WTC11 (cell line): Measurements from ENCODE around the gene KLC1. TPM values are rescaled to one million over a fixed set of nuclear protein-coding genes. Genes with fewer than 3 reads are reported as not detected.

Experiments used
- ATAC-seq: fragments of 200-7000 bp; cut with Tn5 transposase; 2 replicates; pipeline ENCODE4 v1.10.0; 2021; ENCODE audit warnings: mild to moderate bottlenecking, moderate library complexity
- CTCF ChIA-PET: fragments of 300-600 bp; sonication (Branson Sonifier 250); formaldehyde crosslinking; loops from one replicate; lab custom pipeline; 2021; ENCODE audit warnings: antibody characterized with exemption; lab: Charles Lee
- POLR2A ChIA-PET: fragments of 350-600 bp; sonication (Branson Sonifier 250); formaldehyde crosslinking; loops from one replicate; lab custom pipeline; 2021; ENCODE audit warnings: antibody characterized with exemption; lab: Charles Lee
- DNase-seq: peaks from one replicate; pipeline ENCODE4 v3.0.0; 2021; ENCODE audit warnings: low spot score
- H3K27ac Mint-ChIP-seq: 2 replicates; pipeline ENCODE4 v1.8.0; 2021; ENCODE audit warnings: mixed read lengths
- H3K27me3 Mint-ChIP-seq: 2 replicates; pipeline ENCODE4 v1.8.0; 2021; ENCODE audit warnings: low read depth, mild to moderate bottlenecking, moderate library complexity, mixed read lengths
- H3K36me3 Mint-ChIP-seq: 2 replicates; pipeline ENCODE4 v1.8.0; 2021; ENCODE audit warnings: mixed read lengths
- H3K4me1 Mint-ChIP-seq: 2 replicates; pipeline ENCODE4 v1.8.0; 2022; ENCODE audit warnings: mixed read lengths
- H3K4me3 Mint-ChIP-seq: 2 replicates; pipeline ENCODE4 v1.8.0; 2021; ENCODE audit warnings: mild to moderate bottlenecking, moderate library complexity, mixed read lengths
- H3K9me3 Mint-ChIP-seq: 2 replicates; pipeline ENCODE4 v1.8.0; 2021; ENCODE audit warnings: mixed read lengths
- JAZF1 ChIP-seq: fragments of 250-450 bp; sonication (Bioruptor Pico); IDR thresholded peaks from 2 replicates; pipeline ENCODE4 v1.9.0; 2021; ENCODE audit warnings: moderate library complexity, mild to moderate bottlenecking, inconsistent platforms
- NFATC4 ChIP-seq: fragments of 250-450 bp; sonication (Bioruptor Pico); IDR thresholded peaks from 2 replicates; pipeline ENCODE4 v1.9.0; 2021; ENCODE audit warnings: mild to moderate bottlenecking
- OVOL2 ChIP-seq: fragments of 250-450 bp; sonication (Bioruptor Pico); IDR thresholded peaks from 2 replicates; pipeline ENCODE4 v1.9.0; 2021; ENCODE audit warnings: mild to moderate bottlenecking, borderline replicate concordance
- TP53 ChIP-seq: sonication (generic); formaldehyde crosslinking; IDR thresholded peaks from 2 replicates; pipeline ENCODE4 v1.8.1; 2023; ENCODE audit warnings: mild to moderate bottlenecking, missing genetic modification reagents
- ZNF219 ChIP-seq: sonication (generic); formaldehyde crosslinking; IDR thresholded peaks from 2 replicates; pipeline ENCODE4 v1.8.0; 2023; ENCODE audit warnings: missing genetic modification reagents, mild to moderate bottlenecking, borderline replicate concordance
- ZNF396 ChIP-seq: fragments of 250-450 bp; sonication (Bioruptor Pico); IDR thresholded peaks from 2 replicates; pipeline ENCODE4 v1.8.0; 2021; ENCODE audit warnings: mild to moderate bottlenecking, moderate library complexity, borderline replicate concordance
- total RNA-seq: library from RNA; stranded (reverse); gene quantifications from 3 replicates; pipeline ENCODE4 v1.2.3, GENCODE V29; 2021
- TF ChIP-seq, protein P1 (sequence below): fragments of 250-450 bp; sonication (Bioruptor Pico); IDR thresholded peaks from 2 replicates; pipeline ENCODE4 v1.9.0; 2021; ENCODE audit warnings: mild to moderate bottlenecking, borderline replicate concordance
- TF ChIP-seq, protein P2 (sequence below): sonication (generic); formaldehyde crosslinking; IDR thresholded peaks from 2 replicates; pipeline ENCODE4 v1.8.1; 2022; ENCODE audit warnings: mild to moderate bottlenecking, missing genetic modification reagents, moderate library complexity, borderline replicate concordance
- TF ChIP-seq, protein P3 (sequence below): sonication (generic); formaldehyde crosslinking; IDR thresholded peaks from 2 replicates; pipeline ENCODE4 v1.8.0; 2022; ENCODE audit warnings: mild to moderate bottlenecking, missing genetic modification reagents
- TF ChIP-seq, protein P4 (sequence below): sonication (generic); formaldehyde crosslinking; IDR thresholded peaks from 2 replicates; pipeline ENCODE4 v1.8.0; 2023; ENCODE audit warnings: missing genetic modification reagents
- TF ChIP-seq, protein P5 (sequence below): sonication (generic); formaldehyde crosslinking; IDR thresholded peaks from 2 replicates; pipeline ENCODE4 v1.8.0; 2022; ENCODE audit warnings: mild to moderate bottlenecking, missing genetic modification reagents

The KLC1 gene
- total RNA-seq, 1 experiment from 2014 or later, result 171 TPM

DNA sequence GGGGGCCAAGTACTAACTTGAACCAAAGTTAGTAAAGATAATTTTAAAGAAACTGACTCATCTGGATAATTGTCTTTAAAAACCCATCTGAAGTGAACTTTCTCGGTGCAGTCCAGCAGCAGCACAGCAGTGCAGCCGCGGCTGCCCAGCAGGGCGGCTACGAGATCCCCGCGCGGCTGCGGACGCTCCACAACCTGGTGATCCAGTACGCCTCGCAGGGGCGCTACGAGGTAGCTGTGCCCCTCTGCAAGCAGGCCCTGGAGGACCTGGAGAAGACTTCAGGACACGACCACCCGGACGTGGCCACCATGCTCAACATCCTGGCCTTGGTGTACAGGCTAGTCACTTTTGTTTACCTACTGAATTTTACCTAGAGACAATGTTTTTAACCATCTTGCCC lies 33.6 kb downstream of the KLC1 start (continued):
- TF ChIP-seq, protein P1, sequence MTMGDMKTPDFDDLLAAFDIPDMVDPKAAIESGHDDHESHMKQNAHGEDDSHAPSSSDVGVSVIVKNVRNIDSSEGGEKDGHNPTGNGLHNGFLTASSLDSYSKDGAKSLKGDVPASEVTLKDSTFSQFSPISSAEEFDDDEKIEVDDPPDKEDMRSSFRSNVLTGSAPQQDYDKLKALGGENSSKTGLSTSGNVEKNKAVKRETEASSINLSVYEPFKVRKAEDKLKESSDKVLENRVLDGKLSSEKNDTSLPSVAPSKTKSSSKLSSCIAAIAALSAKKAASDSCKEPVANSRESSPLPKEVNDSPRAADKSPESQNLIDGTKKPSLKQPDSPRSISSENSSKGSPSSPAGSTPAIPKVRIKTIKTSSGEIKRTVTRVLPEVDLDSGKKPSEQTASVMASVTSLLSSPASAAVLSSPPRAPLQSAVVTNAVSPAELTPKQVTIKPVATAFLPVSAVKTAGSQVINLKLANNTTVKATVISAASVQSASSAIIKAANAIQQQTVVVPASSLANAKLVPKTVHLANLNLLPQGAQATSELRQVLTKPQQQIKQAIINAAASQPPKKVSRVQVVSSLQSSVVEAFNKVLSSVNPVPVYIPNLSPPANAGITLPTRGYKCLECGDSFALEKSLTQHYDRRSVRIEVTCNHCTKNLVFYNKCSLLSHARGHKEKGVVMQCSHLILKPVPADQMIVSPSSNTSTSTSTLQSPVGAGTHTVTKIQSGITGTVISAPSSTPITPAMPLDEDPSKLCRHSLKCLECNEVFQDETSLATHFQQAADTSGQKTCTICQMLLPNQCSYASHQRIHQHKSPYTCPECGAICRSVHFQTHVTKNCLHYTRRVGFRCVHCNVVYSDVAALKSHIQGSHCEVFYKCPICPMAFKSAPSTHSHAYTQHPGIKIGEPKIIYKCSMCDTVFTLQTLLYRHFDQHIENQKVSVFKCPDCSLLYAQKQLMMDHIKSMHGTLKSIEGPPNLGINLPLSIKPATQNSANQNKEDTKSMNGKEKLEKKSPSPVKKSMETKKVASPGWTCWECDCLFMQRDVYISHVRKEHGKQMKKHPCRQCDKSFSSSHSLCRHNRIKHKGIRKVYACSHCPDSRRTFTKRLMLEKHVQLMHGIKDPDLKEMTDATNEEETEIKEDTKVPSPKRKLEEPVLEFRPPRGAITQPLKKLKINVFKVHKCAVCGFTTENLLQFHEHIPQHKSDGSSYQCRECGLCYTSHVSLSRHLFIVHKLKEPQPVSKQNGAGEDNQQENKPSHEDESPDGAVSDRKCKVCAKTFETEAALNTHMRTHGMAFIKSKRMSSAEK (CRISPR knock-in tag), result no peak
- TF ChIP-seq, protein P2, sequence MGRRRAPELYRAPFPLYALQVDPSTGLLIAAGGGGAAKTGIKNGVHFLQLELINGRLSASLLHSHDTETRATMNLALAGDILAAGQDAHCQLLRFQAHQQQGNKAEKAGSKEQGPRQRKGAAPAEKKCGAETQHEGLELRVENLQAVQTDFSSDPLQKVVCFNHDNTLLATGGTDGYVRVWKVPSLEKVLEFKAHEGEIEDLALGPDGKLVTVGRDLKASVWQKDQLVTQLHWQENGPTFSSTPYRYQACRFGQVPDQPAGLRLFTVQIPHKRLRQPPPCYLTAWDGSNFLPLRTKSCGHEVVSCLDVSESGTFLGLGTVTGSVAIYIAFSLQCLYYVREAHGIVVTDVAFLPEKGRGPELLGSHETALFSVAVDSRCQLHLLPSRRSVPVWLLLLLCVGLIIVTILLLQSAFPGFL (CRISPR knock-in tag), result no peak

DNA sequence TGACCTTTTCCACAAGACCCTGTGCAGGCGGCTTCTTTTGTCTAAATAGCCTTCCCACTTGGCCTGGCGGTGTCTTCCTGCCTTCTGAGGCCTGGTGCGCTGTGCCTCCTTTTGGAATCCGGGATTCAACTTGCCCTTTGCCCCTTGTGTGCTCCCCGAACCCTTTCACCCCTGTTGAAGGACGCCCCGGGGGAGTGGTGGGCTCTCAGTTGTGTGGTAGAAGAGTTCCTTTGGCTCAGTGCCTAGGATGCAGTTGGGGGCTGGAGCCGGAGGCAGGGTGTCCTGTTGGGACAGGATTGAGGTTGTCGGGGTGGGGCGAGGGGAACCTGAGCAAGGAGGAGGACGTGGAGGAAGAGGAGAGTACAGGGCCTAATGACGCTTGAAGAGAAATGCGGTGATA lies 34.5 kb downstream of the KLC1 start:
- Mint-ChIP-seq H3K27ac (peak overlapping the region; percentile 15; the same call in 1 of the 2 replicates), H3K36me3 (peaks cover 44% of the 10 kb centered on the region), H3K9me3 (no peaks in the 10 kb centered on the region), H3K27me3 (no peaks in the 10 kb centered on the region), H3K4me3 (no peak overlapping the region), H3K4me1 (no peaks in the 10 kb centered on the region)
- DNase-seq (no peak), ATAC-seq (no peak)
- no peak for TF ChIP-seq OVOL2
- no peak for TF ChIP-seq JAZF1 (CRISPR knock-in tag)
- TF ChIP-seq NFATC4 (CRISPR knock-in tag), result no peak
- TF ChIP-seq TP53, result no peak
- TF ChIP-seq, protein P1 (CRISPR knock-in tag), result no peak
- TF ChIP-seq ZNF219, result no peak
- TF ChIP-seq, protein P3, sequence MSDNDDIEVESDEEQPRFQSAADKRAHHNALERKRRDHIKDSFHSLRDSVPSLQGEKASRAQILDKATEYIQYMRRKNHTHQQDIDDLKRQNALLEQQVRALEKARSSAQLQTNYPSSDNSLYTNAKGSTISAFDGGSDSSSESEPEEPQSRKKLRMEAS (CRISPR knock-in tag), result no peak
- TF ChIP-seq ZNF396 (CRISPR knock-in tag), result no peak
- TF ChIP-seq, protein P4, sequence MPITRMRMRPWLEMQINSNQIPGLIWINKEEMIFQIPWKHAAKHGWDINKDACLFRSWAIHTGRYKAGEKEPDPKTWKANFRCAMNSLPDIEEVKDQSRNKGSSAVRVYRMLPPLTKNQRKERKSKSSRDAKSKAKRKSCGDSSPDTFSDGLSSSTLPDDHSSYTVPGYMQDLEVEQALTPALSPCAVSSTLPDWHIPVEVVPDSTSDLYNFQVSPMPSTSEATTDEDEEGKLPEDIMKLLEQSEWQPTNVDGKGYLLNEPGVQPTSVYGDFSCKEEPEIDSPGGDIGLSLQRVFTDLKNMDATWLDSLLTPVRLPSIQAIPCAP (CRISPR knock-in tag), result no peak
- TF ChIP-seq, protein P5, sequence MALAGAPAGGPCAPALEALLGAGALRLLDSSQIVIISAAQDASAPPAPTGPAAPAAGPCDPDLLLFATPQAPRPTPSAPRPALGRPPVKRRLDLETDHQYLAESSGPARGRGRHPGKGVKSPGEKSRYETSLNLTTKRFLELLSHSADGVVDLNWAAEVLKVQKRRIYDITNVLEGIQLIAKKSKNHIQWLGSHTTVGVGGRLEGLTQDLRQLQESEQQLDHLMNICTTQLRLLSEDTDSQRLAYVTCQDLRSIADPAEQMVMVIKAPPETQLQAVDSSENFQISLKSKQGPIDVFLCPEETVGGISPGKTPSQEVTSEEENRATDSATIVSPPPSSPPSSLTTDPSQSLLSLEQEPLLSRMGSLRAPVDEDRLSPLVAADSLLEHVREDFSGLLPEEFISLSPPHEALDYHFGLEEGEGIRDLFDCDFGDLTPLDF (CRISPR knock-in tag), result no peak
- ChIA-PET CTCF (interaction anchor here (0.7 kb wide), 1 partner anchor 11 kb away, joined by 4 read pairs; no protein-coding TSS in a partner anchor), POLR2A (interaction anchor here (0.7 kb wide), 1 partner anchor 17 kb away, joined by 4 read pairs; no protein-coding TSS in a partner anchor)
